GM10248 (cell line): ENCODE data around the gene EIF2B4.
"Not testable (repeated sequence)": the region's sequence is repeated elsewhere in the genome, so short reads cannot be mapped to it uniquely, and the experiment has no call there.

Experiments
- CTCF ChIA-PET: fragments of 300-600 bp; sonication (Branson Sonifier 250); formaldehyde crosslinking; extraction: SDS; loops from one replicate; lab custom pipeline; 2021; ENCODE audit warnings: antibody characterized with exemption; lab: Yijun Ruan, JAX
- POLR2A ChIA-PET: fragments of 350-650 bp; sonication (Branson Sonifier 250); formaldehyde crosslinking; extraction: SDS; loops from one replicate; lab custom pipeline; 2020; ENCODE audit warnings: antibody characterized with exemption; lab: Yijun Ruan, JAX
- DNase-seq: peaks from one replicate; pipeline ENCODE4 v3.0.0; 2012; ENCODE audit errors: extremely low spot score
- TF ChIP-seq, protein P1 (sequence below): IDR thresholded peaks from 2 replicates; pipeline ENCODE4 v1.5.1; 2012; ENCODE audit warnings: mild to moderate bottlenecking, low read depth; ENCODE audit errors: extremely low read depth, missing control alignments, control extremely low read depth

EIF2B4 gene

DNA sequence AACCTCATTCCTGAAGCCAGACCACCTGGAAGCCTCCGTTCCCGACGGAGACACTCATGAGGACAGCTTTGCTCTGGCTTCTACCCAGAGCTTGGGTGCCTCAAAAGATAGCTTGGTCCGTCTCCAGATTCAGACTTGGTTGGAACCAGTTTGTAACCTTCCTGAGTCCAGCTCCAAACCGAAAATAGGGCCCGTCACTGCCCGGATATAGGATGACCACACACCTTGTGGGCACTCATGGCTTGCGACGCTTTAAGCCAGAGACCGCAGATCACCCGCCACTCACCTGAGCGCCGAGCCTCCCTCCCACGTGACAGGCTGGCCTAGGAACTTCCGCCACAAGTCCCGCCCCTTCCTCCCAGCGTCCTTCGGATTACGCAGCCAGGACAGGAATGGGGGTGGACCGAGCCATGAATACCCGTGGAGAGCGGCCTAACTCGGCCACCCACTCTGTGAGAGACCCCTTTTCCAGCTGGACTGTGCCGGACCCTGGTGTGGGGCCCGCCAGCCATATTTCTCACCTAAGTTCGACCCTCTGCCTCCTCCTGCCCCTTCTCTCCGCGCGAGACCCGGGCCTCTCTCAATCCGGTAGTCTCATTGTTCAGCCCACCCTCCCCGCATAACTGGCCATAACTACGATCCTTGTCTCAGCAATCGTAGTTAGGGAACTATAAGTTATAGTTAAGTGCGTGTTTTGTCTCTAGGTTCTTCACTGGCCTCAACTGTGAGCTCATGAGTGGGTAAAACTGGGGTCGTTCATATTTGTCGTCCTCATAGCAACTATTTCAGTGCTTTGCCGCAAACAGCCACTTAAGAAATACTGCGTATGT is 47.2 kb downstream of the EIF2B4 start, which contains the start of gene MPV17:
Gene MPV17, minus strand, starts transcription at position 332 of the 830 bp plus-strand sequence. CDS start 580 bp downstream, outside the sequence.
- TF ChIP-seq, protein P1, sequence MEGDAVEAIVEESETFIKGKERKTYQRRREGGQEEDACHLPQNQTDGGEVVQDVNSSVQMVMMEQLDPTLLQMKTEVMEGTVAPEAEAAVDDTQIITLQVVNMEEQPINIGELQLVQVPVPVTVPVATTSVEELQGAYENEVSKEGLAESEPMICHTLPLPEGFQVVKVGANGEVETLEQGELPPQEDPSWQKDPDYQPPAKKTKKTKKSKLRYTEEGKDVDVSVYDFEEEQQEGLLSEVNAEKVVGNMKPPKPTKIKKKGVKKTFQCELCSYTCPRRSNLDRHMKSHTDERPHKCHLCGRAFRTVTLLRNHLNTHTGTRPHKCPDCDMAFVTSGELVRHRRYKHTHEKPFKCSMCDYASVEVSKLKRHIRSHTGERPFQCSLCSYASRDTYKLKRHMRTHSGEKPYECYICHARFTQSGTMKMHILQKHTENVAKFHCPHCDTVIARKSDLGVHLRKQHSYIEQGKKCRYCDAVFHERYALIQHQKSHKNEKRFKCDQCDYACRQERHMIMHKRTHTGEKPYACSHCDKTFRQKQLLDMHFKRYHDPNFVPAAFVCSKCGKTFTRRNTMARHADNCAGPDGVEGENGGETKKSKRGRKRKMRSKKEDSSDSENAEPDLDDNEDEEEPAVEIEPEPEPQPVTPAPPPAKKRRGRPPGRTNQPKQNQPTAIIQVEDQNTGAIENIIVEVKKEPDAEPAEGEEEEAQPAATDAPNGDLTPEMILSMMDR, result no peak
- DNase-seq, result peak; percentile 96
- ChIA-PET CTCF (interaction anchor here (0.8 to 5.0 kb wide), 8 partner anchors 9 to 361 kb away, joined by 3 to 33 read pairs (median 5); no protein-coding TSS in a partner anchor), POLR2A (interaction anchor here (1.1 kb wide), 1 partner anchor 272 kb away, joined by 3 read pairs; the partner anchor contains the start of gene AGBL5)

DNA sequence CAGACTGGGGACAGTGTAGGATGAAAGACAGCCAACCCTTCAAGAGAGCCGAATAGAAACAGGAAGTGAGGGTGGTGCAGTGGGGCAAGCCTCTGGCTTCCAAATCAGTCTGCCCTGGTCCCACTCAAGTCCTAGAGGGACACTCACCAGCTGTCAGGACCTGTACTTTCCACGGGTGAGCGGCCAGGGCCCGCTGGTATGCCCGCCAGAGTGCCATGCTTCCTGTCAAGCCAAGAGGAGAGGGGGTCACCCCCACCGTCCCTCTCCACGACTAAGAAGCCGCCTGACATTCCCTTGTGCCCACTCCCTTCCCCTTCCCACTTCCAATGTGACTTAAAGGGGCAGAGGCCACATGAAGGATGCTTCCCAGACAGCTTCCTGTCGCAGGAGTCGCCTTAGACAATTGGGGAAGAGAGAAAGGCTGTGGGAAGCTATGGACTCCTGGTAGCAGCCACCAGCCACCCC is 47.8 kb downstream of the EIF2B4 start:
- TF ChIP-seq, protein P1, result no peak
- ChIA-PET POLR2A (interaction anchor here (1.1 kb wide), 1 partner anchor 271 kb away, joined by 3 read pairs; the partner anchor contains the start of gene AGBL5), CTCF (interaction anchor here (0.8 to 5.0 kb wide), 9 partner anchors 9 to 361 kb away, joined by 3 to 33 read pairs (median 4); no protein-coding TSS in a partner anchor)
- peak; percentile 50 for DNase-seq

DNA sequence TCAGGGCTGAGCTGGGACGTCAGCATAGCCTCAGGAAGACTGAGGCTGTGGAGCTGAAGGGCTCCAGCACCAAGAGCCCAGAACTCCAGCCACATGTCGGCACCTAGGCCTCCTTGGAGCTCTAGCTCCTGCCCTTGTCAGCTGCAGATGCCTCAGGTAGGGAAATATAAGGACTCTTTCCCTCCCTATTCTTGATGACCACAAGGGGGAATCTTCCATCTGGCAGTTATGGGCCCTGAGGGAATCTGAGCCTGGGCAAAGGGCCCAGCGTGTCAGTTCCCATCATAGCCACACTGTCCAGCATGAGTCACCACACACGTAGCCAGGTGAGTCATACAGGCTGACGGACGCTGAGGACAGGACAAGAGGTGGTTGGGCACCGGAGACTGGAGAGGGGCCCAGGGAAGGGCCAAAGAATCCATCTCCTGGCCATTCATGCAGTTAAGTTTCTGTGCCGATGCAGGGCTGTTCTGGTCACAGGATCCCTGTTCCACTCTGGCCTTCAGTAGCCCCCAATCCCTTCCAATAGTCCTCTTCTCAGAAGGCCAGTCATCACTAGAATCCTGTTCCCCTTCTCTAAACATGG is 49.1 kb downstream of the EIF2B4 start:
- DNase-seq, result no peak
- TF ChIP-seq, protein P1, result no peak
- POLR2A ChIA-PET, result no interaction called here
- CTCF ChIA-PET, result interaction anchor here (1.2 to 5.0 kb wide), 4 partner anchors 10 to 70 kb away, joined by 3 to 33 read pairs (median 5); no protein-coding TSS in a partner anchor

DNA sequence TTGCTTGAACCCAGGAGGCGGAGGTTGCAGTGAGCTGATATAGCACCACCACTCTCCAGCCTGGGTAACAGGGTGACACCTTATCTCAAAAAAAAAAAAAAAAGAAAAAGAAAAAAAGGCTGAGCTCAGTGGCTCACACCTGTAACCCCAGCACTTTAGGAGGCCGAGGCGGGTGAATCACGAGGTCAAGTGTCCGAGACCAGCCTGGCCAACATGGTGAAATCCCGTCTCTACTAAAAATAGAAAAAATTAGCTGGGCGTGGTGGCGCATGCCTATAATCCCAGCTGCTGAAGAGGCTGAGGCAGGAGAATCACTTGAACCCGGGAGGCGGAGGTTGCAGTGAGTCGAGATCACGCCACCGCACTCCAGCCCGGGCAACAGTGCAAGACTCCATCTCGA is 50.3 kb downstream of the EIF2B4 start:
- ChIA-PET POLR2A (interaction anchor here (0.7 kb wide), 1 partner anchor 22 kb away, joined by 3 read pairs; no protein-coding TSS in a partner anchor), CTCF (interaction anchor here (1.2 to 2.9 kb wide), 4 partner anchors 9 to 69 kb away, joined by 3 to 29 read pairs (median 4); no protein-coding TSS in a partner anchor)
- DNase-seq, result not testable (repeated sequence)

DNA sequence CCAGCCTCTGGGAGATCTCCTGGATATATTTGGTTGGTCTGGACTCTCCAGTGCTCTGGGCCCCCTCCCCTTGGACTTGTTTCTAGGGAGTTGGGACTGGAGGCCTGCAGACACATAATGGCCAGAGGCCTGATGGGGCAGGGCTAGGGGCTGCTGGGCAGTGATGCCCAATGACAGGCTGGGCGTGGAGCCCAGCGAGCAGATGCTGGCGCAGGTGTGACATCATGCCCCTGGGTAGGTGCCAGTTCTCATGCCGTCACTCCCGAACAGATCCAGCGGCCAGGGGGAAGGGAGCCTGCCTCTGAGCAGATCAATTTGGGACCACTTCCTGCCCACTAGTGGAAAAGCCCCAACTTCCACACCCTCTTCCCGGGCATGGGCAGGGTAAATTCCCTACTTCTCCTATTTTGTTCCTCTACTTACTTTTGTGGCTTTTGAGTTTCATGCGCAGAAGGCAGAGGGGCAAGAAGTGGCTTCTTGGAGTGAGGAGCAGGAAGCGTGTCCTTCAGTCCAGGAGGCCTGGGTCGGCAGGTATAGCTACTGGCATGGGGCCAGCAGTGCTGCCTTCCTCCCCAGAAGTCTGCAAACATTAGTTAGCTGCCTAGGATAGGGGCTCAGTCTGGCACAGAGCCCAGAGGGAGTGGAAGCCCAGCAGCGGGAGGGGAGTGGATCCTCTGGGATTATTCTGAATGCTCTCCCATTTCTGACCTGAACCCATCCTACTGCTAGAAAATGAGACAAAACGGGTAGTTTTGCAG is 53.3 kb downstream of the EIF2B4 start:
- POLR2A ChIA-PET, result no interaction called here
- DNase-seq, result no peak
- TF ChIP-seq, protein P1, result no peak
- CTCF ChIA-PET, result interaction anchor here (0.8 to 2.9 kb wide), 5 partner anchors 10 to 367 kb away, joined by 3 to 29 read pairs (median 4); partner anchors contain the start of gene KHK

DNA sequence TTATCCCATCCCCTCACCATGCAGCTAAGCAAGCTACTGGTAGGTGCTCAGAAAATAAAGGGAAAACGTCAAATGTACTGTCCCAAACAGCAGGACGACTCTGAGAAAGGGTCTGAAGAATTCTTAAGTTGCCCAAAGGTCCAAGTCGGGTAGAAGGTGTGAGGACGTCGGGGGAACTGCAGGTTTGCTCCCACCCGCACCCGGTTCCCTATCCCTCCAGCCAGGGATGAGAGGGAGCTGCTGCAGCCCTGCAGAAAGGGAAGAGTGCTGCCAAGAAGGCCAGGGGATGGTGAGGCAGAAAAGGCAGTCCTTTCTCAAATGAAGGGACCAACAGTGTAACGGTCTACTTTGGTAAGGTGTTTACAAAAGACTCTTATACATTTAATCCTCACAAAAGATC is 55.0 kb downstream of the EIF2B4 start:
- TF ChIP-seq, protein P1, result no peak
- CTCF ChIA-PET, result interaction anchor here (1.2 to 1.9 kb wide), 3 partner anchors 10 to 21 kb away, joined by 3 to 7 read pairs (median 4); no protein-coding TSS in a partner anchor
- no peak for DNase-seq
- POLR2A ChIA-PET, result no interaction called here
